GM12878 (cell line): Measurements from ENCODE around the gene SNRPF. TPM values are rescaled to one million over a fixed set of nuclear protein-coding genes. Genes with fewer than 3 reads are reported as not detected.

ENCODE experiments used
- BCLAF1 ChIP-seq: fragments of 450-650 bp; IDR thresholded peaks from 2 replicates; pipeline ENCODE4 v1.6.1; 2017; ENCODE audit warnings: antibody characterized with exemption, mild to moderate bottlenecking, moderate library complexity
- NKRF ChIP-seq: fragments of 450-650 bp; conservative IDR thresholded peaks from 2 replicates; pipeline ENCODE4 v1.6.1; 2017; ENCODE audit warnings: mild to moderate bottlenecking, moderate library complexity
- PAX8 ChIP-seq: fragments of 450-650 bp; IDR thresholded peaks from 2 replicates; pipeline ENCODE4 v1.6.1; 2017; ENCODE audit warnings: mild to moderate bottlenecking, moderate library complexity
- POLR2AphosphoS5 ChIP-seq: IDR thresholded peaks from 2 replicates; pipeline ENCODE4 v1.6.1; 2011; ENCODE audit warnings: mild to moderate bottlenecking, low read length, inconsistent platforms
- PRDM15 ChIP-seq: fragments of 450-650 bp; formaldehyde crosslinking; IDR thresholded peaks from 2 replicates; pipeline ENCODE4 v1.4.0; 2020; ENCODE audit warnings: mild to moderate bottlenecking, moderate library complexity
- RB1 ChIP-seq: fragments of 450-650 bp; formaldehyde crosslinking; IDR thresholded peaks from 2 replicates; pipeline ENCODE4 v1.6.1; 2017; ENCODE audit warnings: mild to moderate bottlenecking, borderline replicate concordance
- USF2 ChIP-seq: IDR thresholded peaks from 2 replicates; pipeline ENCODE4 v1.6.1; 2011; ENCODE audit warnings: low read depth, low read length, improper control_type of control experiment, borderline replicate concordance
- polyA plus RNA-seq, 11 experiments: library from polyadenylated mRNA; depleted of rRNA in 4 of 11; unstranded in 6 of 11; stranded (reverse) in 5 of 11; fragments of >200 nt; fragmentation: Nextera tagmentation in 4 of 11; fragmentation: Illumina TruSeq in 1 of 11; extraction: Ambion mirVana in 4 of 11; extraction: Trizol in 1 of 11; gene quantifications; 1 replicate in 1 of 11; 2 replicates in 10 of 11; pipeline versions ENCODE4 v1.2.1 to v1.2.3, GENCODE V29; 2011 to 2016; ENCODE audit warnings: inconsistent platforms in 2 of 11, missing spikeins in 2 of 11, low read depth in 1 of 11
- total RNA-seq, 4 experiments: library from RNA; depleted of rRNA in 3 of 4; stranded (reverse); fragments of >200 nt in 3 of 4; fragmentation: Illumina TruSeq in 1 of 4; extraction: Trizol in 1 of 4; gene quantifications; 2 replicates each; pipeline versions ENCODE4 v1.2.1 to v1.2.3, GENCODE V29; 2013 to 2021
- TF ChIP-seq, protein P1 (sequence below): fragments of 450-650 bp; IDR thresholded peaks from 2 replicates; pipeline ENCODE4 v1.6.1; 2017; ENCODE audit warnings: borderline replicate concordance

Gene SNRPF
- total and polyA plus RNA-seq, 10 of the 15 experiments (the other 5 are each of a cell fraction or from before 2014, with no cell fraction given), result 36.5 to 204 (median 77.9) TPM

GRCh38 chr12:95882080-95882479, 23.3 kb downstream of the SNRPF start (continued):
- TF ChIP-seq USF2, result no peak
- no peak for TF ChIP-seq PRDM15 (CRISPR knock-in tag)
- TF ChIP-seq POLR2AphosphoS5, result no peak
- TF ChIP-seq BCLAF1, result no peak
- TF ChIP-seq NKRF, result no peak
- no peak for TF ChIP-seq PAX8
- TF ChIP-seq RB1, result no peak
- TF ChIP-seq, protein P1, sequence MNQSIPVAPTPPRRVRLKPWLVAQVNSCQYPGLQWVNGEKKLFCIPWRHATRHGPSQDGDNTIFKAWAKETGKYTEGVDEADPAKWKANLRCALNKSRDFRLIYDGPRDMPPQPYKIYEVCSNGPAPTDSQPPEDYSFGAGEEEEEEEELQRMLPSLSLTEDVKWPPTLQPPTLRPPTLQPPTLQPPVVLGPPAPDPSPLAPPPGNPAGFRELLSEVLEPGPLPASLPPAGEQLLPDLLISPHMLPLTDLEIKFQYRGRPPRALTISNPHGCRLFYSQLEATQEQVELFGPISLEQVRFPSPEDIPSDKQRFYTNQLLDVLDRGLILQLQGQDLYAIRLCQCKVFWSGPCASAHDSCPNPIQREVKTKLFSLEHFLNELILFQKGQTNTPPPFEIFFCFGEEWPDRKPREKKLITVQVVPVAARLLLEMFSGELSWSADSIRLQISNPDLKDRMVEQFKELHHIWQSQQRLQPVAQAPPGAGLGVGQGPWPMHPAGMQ, result no peak
